GM18526 (cell line): ENCODE data around the gene GALNS.

ENCODE experiments used
- POLR2A ChIP-seq: IDR thresholded peaks from 3 replicates; pipeline ENCODE4 v1.6.1; 2011; ENCODE audit not compliant: insufficient read length; ENCODE audit errors: extremely low read depth

The GALNS gene

GRCh38 chr16:88869673-88869980, 12.9 kb upstream of the GALNS start:
- TF ChIP-seq POLR2A, result no peak

GRCh38 chr16:88868974-88869672, 12.4 kb upstream of the GALNS start:
- TF ChIP-seq POLR2A, result no peak

GRCh38 chr16:88867581-88868246, 11.0 kb upstream of the GALNS start:
- no peak for TF ChIP-seq POLR2A

GRCh38 chr16:88866151-88866920, 9.6 kb upstream of the GALNS start, which contains the start of gene PABPN1L:
Gene PABPN1L (minus strand): TSS chr16:88866660. CDS start chr16:88866606, 54 bp downstream.
- no peak for TF ChIP-seq POLR2A

GRCh38 chr16:88865742-88866141, 9.0 kb upstream of the GALNS start:
- no peak for TF ChIP-seq POLR2A

GRCh38 chr16:88865310-88865709, 8.6 kb upstream of the GALNS start:
- TF ChIP-seq POLR2A, result no peak

GRCh38 chr16:88864521-88864920, 7.8 kb upstream of the GALNS start:
- TF ChIP-seq POLR2A, result no peak

GRCh38 chr16:88864099-88864498, 7.4 kb upstream of the GALNS start:
- no peak for TF ChIP-seq POLR2A

GRCh38 chr16:88863426-88863825, 6.7 kb upstream of the GALNS start:
- TF ChIP-seq POLR2A, result no peak

- no peak for TF ChIP-seq POLR2A
These were observed 6.2 kb upstream of the GALNS start for GRCh38 chr16:88862968-88863367.

- TF ChIP-seq POLR2A, result no peak
These were observed 4.6 kb upstream of the GALNS start for GRCh38 chr16:88861359-88861758.

- TF ChIP-seq POLR2A, result no peak
These were observed 2.8 kb upstream of the GALNS start for GRCh38 chr16:88859381-88860091.

GRCh38 chr16:88857728-88858339, 1.1 kb upstream of the GALNS start:
- TF ChIP-seq POLR2A, result no peak

GRCh38 chr16:88856122-88856827, 472 bp downstream of the GALNS start:
- TF ChIP-seq POLR2A, result no peak
